ENCODE measurements around the gene GNB1. TPM values are rescaled to one million over a fixed set of nuclear protein-coding genes. Genes with fewer than 3 reads are reported as not detected.

The GNB1 gene
- total RNA-seq, 1 experiment from 2014 or later: 339 TPM

DNA sequence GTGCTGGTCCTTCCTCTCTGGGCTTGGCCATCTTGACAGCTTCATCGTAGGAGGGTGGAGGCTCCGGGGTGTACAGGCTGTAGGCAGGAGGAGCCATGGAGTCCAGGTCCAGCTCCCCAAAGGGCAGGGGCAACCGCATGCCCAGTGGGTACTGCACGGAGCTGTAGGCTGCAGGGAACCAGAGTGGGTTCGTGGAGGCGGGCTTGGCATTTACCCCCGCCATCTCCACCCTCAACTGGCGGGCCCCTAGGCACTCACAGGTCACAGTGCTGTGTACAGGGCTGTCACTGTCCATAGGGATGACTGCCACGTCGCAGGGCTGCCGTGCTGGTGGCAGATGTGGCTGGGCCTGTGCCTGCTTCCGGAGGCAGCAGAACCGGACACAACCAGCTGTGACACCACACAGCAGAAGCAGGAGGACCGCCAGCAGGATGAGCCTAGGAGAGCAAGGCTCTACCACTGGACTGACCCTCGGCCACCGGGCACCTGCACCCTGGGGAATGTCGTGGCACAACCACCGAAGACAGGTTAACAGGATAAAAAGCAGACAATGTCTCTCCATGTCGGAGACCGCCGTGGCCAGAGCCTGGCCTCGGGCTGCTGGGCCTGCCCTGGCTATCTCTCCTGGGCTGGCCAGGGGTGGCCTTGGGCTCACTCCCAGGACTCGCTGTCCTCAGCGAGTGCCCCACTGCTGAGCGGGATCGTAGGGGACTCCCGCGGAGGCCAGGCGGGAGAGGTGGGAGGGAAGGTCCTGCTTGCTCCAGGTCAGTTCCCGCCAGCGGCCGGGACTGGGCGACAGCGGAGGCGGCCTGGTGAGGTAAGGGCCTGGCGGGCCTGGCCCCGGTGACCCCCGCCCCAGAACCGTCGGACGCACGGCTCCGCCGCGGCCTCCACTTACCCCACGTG is 27.4 kb upstream of the GNB1 start:
- peak overlapping the region; percentile 65 for H3K4me3 Mint-ChIP-seq
- H3K27ac Mint-ChIP-seq: no peak overlapping the region
- DNase-seq (ENCODE audit: low spot score): no peak
- H3K4me1 Mint-ChIP-seq: peaks cover 7% of the 10 kb centered on the region; the same call in 1 of the 2 replicates
- no peaks in the 10 kb centered on the region for H3K27me3 Mint-ChIP-seq (ENCODE audit: low read depth)
- H3K36me3 Mint-ChIP-seq: no peaks in the 10 kb centered on the region
- ATAC-seq: no peak
- ChIA-PET CTCF (interaction anchor here (1.3 to 5.7 kb wide), 3 partner anchors 9 to 127 kb away, joined by 5 to 46 read pairs (median 14); no protein-coding TSS in a partner anchor), POLR2A (no interaction called here)
- H3K9me3 Mint-ChIP-seq: no peaks in the 10 kb centered on the region
- TF ChIP-seq, protein P1, sequence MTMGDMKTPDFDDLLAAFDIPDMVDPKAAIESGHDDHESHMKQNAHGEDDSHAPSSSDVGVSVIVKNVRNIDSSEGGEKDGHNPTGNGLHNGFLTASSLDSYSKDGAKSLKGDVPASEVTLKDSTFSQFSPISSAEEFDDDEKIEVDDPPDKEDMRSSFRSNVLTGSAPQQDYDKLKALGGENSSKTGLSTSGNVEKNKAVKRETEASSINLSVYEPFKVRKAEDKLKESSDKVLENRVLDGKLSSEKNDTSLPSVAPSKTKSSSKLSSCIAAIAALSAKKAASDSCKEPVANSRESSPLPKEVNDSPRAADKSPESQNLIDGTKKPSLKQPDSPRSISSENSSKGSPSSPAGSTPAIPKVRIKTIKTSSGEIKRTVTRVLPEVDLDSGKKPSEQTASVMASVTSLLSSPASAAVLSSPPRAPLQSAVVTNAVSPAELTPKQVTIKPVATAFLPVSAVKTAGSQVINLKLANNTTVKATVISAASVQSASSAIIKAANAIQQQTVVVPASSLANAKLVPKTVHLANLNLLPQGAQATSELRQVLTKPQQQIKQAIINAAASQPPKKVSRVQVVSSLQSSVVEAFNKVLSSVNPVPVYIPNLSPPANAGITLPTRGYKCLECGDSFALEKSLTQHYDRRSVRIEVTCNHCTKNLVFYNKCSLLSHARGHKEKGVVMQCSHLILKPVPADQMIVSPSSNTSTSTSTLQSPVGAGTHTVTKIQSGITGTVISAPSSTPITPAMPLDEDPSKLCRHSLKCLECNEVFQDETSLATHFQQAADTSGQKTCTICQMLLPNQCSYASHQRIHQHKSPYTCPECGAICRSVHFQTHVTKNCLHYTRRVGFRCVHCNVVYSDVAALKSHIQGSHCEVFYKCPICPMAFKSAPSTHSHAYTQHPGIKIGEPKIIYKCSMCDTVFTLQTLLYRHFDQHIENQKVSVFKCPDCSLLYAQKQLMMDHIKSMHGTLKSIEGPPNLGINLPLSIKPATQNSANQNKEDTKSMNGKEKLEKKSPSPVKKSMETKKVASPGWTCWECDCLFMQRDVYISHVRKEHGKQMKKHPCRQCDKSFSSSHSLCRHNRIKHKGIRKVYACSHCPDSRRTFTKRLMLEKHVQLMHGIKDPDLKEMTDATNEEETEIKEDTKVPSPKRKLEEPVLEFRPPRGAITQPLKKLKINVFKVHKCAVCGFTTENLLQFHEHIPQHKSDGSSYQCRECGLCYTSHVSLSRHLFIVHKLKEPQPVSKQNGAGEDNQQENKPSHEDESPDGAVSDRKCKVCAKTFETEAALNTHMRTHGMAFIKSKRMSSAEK (CRISPR knock-in tag; IDR thresholded peaks at IDR 0.05; ENCODE audit: borderline replicate concordance): no peak
- TF ChIP-seq SP1 (CRISPR knock-in tag; conservative IDR thresholded peaks at IDR 0.05) (no peak), SOX15 (CRISPR knock-in tag; IDR thresholded peaks at IDR 0.05) (no peak), ETV6 (CRISPR knock-in tag; IDR thresholded peaks at IDR 0.05) (no peak), GTF2I (CRISPR knock-in tag; conservative IDR thresholded peaks at IDR 0.05) (no peak), TEAD4 (CRISPR knock-in tag; IDR thresholded peaks at IDR 0.05) (no peak), RORB (CRISPR knock-in tag; IDR thresholded peaks at IDR 0.05) (no peak), JAZF1 (CRISPR knock-in tag; IDR thresholded peaks at IDR 0.05) (no peak), NR2C2 (CRISPR knock-in tag; IDR thresholded peaks at IDR 0.05) (no peak), E2F1 (CRISPR knock-in tag; IDR thresholded peaks at IDR 0.05) (no peak), JUN (CRISPR knock-in tag; IDR thresholded peaks at IDR 0.05) (0 out of 2 replicates have a peak, but pooled peaks have one; percentile 5), ZNF396 (CRISPR knock-in tag; IDR thresholded peaks at IDR 0.05; ENCODE audit: borderline replicate concordance) (no peak), STAT6 (CRISPR knock-in tag; conservative IDR thresholded peaks at IDR 0.05; ENCODE audit: low read depth) (no peak), TEAD1 (CRISPR knock-in tag; IDR thresholded peaks at IDR 0.05) (0 out of 2 replicates have a peak, but pooled peaks have one; percentile 30), GRHL2 (CRISPR knock-in tag; IDR thresholded peaks at IDR 0.05; ENCODE audit: insufficient replicate concordance, severe bottlenecking) (no peak), IRF1 (CRISPR knock-in tag; IDR thresholded peaks at IDR 0.05) (no peak), ZNF121 (CRISPR knock-in tag; IDR thresholded peaks at IDR 0.05) (no peak), AR (CRISPR knock-in tag; IDR thresholded peaks at IDR 0.05) (no peak)
- TF ChIP-seq, protein P2, sequence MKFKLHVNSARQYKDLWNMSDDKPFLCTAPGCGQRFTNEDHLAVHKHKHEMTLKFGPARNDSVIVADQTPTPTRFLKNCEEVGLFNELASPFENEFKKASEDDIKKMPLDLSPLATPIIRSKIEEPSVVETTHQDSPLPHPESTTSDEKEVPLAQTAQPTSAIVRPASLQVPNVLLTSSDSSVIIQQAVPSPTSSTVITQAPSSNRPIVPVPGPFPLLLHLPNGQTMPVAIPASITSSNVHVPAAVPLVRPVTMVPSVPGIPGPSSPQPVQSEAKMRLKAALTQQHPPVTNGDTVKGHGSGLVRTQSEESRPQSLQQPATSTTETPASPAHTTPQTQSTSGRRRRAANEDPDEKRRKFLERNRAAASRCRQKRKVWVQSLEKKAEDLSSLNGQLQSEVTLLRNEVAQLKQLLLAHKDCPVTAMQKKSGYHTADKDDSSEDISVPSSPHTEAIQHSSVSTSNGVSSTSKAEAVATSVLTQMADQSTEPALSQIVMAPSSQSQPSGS (CRISPR knock-in tag; IDR thresholded peaks at IDR 0.05; ENCODE audit: borderline replicate concordance, low read depth): no peak
- TF ChIP-seq, protein P3, sequence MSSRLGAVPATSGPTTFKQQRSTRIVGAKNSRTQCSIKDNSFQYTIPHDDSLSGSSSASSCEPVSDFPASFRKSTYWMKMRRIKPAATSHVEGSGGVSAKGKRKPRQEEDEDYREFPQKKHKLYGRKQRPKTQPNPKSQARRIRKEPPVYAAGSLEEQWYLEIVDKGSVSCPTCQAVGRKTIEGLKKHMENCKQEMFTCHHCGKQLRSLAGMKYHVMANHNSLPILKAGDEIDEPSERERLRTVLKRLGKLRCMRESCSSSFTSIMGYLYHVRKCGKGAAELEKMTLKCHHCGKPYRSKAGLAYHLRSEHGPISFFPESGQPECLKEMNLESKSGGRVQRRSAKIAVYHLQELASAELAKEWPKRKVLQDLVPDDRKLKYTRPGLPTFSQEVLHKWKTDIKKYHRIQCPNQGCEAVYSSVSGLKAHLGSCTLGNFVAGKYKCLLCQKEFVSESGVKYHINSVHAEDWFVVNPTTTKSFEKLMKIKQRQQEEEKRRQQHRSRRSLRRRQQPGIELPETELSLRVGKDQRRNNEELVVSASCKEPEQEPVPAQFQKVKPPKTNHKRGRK (CRISPR knock-in tag; IDR thresholded peaks at IDR 0.05; ENCODE audit: borderline replicate concordance): no peak
- TF ChIP-seq, protein P4, sequence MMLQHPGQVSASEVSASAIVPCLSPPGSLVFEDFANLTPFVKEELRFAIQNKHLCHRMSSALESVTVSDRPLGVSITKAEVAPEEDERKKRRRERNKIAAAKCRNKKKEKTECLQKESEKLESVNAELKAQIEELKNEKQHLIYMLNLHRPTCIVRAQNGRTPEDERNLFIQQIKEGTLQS (CRISPR knock-in tag; conservative IDR thresholded peaks at IDR 0.05): no peak

All from WTC11 (cell line).